HG03442 (cell line): ENCODE measurements around the gene NRG3.
"Not testable (repeated sequence)": the region's sequence is repeated elsewhere in the genome, so short reads cannot be mapped to it uniquely, and the experiment has no call there.

Experiments used
- ATAC-seq: cut with Tn5 transposase; IDR thresholded peaks from one replicate; pipeline ENCODE4 v1.9.1; 2021; ENCODE audit warnings: mild to moderate bottlenecking, moderate library complexity; ENCODE audit not compliant: unreplicated experiment

The NRG3 gene

DNA sequence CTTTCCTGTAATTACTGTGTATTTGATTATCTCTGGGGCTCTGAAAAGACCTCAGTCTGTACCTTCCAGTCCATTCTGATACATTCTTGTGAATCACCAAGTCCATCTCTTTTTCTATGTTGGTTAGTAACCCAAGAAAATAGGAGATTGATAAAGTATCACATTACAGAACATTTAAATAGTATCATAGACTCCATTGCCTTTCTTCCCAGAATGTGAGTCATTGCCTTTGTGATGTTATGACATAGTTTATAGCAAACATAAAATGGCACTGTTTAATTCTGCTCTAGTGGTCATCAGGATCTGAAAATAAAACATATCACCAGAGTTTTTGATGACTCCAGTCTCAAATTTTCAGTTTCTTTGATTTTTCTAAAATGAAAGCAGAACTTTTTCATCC lies 78.4 kb downstream of the NRG3 start:
- ATAC-seq = no peak

DNA sequence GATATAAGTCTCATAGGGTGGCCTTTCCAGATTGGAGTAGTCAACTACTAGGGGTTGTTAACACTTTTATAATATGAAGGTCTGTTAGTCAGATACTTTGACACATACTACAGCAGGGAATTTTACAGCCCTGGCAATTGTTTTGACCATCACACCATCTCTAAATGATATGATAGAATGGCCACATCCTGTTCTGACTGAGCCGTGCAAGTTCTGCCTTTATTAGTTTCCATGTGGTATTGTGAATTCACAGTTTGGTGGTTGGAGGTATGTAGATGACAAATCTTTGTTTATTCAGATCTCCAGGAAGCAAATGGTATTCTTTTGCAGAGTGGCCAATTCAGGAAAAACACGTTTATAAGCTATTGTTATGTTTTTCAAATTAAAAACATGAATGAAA lies 83.0 kb downstream of the NRG3 start:
- no peak for ATAC-seq

DNA sequence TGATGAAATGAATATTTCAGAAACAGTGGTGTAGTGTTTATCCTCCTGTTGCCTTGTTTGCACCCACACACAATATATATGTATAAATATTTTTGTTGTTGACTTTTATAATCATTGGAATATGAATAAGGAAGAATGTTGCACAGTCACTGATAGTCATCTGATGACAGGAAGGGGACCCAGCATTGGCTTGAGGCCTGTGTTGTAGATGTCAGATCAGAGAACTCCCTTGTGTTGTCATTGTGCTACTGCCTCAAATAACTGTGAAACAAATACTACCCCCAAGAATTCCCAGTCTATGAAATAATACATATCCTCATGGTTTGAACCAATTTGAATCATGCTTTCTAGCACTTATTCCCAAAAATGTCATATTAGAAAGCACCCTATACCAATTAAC lies 84.0 kb downstream of the NRG3 start:
- ATAC-seq = no peak

DNA sequence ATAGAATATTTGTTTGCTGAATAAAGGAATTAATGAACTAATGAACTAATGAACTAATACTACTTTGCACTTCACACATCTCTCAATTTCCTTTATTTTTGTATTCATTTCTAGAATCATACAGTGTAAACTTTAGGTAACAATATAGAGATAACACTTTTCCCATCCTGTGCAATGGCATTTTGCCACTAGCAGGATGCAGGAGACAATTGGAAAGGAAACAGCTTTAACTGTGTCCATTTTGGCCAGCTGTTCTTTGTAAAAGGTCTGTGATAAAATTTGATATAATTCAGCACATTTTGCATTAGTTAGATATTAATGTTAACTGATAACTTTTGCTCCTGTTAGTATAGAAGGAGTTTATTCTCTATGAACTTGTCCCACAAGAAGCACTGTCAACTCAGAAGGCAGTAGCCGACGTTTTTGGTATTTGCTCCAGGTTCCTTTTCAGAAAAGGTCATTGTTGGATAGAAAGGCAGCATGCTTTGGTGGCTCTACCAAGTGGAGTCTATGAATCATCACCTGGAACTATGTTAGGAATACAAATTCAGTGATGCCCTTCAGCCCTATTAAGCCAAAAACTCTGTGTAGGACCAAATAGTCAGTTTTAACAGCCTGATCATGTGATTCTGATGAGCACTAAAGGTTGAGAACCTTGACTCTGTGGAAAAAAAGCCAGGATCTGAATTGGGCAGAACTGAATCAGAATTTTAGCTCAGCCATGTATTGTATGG lies 86.6 kb downstream of the NRG3 start:
- no peak for ATAC-seq

DNA sequence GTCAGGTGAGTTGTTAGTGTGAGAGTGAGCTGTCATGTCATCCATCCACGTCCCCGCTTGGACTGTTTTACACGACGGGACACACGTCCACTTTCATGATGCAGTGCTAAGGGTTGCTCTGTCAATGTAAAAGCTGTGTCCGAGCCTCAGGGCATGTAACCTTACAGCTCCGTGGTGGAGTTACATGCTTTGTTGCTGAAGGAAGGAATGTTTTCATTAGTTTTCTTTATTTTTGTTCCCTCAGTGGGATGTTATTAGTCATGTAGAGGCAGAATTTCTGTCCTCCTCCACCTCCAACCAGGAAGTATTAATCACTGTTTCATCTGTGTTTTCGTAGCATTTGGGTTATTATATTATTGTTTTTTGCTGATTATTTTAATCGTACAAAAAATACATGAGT lies 88.6 kb downstream of the NRG3 start:
- ATAC-seq = no peak

DNA sequence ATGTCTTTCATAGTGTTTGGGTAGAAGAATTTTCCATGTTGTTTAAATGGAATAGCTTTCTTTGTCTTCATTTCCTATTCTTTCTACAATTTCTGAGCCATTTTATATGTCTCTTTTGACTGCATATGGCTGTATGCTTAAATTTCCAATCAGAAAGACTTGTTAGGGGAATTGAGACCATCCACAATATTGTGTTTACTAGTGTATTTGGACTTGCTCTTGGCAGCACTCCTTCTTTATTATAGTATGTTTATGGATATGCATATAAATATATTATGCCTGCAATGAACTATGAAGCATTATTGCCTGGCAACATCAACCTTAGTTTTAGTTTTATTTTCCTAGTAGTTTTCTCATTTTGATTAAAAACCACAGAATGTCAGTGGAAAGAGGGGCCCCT lies 92.7 kb downstream of the NRG3 start:
- ATAC-seq = no peak

DNA sequence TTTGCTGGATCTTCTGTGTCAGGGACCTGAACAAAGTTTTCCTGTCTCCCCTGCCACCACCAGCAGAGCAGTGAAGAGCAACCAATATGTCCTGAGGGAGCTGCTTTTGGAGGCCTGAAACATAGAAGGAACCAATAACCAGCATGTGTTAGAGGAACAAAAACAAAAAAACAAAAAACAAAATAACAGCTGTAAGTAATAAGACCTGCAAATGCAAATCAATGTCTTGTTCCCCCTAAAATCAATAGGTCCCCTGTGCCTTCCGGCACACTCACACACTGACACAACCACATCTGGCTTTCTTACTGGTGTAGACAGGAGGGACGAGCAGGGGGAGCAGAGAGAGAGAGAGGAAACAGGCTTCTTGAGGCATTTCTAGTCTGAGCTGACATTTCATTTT lies 94.1 kb downstream of the NRG3 start:
- ATAC-seq = no peak

DNA sequence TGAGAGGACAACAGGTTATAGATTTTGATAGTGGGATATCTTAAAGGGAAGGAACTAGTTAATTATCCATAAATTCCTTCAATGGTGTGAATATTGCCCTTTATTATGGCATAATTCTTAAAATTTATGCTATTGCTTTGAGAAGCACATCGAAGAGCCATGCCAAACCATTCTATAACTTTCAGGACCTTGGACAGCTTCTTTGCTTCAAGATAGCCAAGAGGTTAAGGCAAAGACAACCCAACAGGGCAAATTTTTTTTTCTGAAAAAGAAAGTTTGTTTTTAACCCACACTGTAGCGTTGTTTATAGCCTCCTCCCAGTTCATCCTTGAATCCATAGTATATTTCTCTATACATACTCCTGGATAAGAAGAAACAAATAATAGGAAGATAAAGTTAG lies 103.2 kb downstream of the NRG3 start:
- ATAC-seq = no peak

DNA sequence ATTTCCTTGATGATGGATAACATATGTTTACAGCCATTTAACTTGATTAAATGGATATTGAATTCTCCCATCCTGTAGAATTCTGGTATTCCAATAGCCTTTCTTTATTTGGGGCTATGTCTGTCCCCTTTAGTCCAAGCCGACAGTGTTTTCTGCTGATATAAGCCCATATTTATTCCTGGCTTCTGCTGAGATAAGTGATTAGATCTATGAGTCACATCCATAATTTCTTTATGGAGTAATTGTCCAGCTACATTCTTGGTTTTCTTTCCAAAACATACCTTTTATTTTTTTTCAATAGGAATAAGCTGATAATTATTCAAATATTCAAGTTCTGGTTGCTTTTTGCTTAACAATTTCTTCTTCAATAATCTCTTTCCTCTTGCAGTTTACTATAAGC lies 106.7 kb downstream of the NRG3 start:
- no peak for ATAC-seq

DNA sequence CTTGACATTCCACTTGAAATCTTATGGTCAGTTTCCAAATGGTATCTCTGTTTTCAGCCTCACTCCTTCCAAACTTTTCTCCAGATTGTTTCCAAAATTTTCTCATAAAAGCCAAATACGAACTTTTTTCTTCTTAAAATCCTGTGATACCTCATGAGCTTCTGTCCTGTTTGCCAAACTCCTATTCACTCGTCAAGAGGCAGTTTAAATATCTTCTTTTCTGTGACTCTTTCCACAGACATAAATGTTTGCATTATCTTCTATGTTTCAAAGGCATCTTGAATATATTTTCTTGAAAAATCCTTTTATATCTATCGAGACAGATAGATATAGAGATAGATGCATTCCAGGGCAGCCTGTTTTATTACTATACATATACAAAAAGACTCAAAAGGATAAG lies 109.4 kb downstream of the NRG3 start:
- ATAC-seq = no peak

DNA sequence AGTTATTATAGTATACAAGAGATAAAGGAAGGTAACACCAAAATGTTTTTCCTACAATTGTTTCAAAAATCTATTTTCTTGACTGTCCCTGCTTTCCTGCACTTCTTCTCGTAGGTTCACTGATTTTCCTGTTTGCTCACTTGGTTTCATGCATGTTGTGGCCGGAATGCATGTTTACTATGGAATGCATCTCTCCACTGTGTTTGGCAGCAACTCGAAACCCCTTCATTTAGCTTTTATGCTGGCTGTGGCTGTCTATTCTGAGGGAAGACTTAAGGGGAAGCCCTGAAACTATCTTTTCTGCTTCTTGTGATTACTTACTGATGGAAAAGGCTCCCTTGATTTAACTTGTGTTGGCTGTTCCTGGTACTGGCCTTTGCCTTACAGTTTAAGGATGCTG lies 120.3 kb downstream of the NRG3 start:
- no peak for ATAC-seq

DNA sequence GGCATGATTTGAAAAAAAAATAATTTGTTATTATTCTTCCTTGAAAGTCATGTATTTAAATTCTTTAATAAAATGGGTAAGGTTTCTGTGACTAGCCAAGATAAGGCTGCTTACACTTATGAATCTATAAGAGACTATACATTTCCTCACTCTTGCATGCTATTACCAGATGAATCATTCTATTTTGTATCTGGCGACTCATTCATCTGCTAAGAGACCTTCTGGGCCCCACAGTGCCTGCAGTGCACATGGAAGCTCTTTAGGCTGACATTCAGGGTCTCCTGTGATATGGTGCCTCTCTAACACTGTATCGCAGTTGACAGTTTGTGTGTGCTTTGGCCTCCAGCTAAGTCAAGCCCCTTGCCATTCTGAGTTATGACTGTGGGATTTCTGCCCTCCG lies 121.9 kb downstream of the NRG3 start:
- ATAC-seq = no peak

DNA sequence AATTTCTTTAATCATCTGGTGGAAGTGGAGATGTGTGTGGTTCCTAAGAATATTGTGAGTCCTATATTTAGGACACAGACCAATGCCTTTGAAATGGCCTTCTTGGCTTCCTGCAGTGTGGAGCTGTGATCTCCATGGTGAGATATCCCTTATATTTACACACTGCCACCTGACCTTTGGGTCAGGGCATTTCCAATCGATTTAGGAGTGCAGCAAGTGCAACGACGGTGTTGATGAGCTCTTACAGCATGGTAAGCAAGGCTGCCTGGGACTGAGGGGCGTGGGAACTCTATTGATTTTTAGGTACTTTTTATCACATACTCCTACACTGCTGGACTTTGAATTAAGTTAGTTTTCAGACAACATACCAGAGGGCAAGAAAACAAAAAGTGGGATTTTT lies 146.0 kb downstream of the NRG3 start:
- no peak for ATAC-seq

DNA sequence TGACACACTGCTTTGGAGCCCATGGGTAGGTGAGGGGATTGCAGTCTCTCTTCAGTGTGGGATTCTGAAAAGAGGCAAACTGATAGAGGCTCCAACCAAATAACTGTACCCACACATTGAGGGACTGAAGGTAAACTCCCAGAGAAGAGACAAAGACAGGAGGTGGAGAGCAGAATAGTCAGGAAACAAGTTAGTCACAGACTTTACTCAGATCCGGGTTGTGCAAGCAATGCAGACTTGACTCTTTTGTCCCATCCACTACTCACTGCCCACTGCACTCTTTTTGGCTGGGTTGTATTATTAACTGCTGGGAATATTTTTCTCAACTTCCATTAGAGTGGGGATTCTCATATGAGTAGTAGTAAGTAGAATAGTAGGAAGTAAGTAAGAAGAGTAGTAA lies 152.7 kb downstream of the NRG3 start:
- ATAC-seq = no peak

DNA sequence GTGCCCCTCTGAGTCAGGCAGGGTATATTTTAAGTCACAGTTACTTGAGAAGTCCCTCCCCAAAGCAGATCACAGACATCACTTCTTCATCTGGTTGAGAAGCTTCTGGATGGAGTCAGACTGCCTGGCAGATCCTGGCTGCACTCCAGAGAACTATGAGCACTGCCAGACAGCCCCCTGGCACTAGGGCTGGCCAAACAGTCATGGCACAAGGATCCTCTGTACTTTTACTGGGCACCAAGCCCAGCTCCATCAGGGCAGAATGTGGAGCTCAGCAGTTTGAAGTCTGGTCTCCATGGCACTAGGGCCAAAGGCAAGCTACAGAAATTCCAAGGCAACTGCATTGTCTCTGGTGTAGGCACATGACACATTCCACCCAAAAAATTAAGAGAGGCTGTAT lies 162.1 kb downstream of the NRG3 start:
- ATAC-seq = no peak

DNA sequence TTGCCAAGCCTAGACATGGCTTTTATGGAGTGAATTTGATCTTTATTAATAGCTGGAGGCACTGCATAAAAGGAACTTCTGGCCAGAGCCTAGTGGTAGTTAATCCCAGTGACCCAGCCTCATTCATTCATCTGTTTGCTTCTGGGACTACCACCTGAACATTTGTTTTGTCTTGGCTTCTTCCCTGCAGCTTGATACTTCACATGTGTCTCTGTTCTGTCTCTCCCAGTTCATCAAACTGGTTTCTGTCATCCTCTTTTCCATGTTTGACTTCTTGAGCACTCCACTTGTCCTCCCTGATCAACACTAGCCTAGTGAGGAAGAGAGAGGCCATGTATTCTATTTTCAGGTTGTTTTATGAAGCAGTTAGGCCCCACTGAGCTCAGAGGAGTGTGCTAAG lies 163.6 kb downstream of the NRG3 start:
- no peak for ATAC-seq

DNA sequence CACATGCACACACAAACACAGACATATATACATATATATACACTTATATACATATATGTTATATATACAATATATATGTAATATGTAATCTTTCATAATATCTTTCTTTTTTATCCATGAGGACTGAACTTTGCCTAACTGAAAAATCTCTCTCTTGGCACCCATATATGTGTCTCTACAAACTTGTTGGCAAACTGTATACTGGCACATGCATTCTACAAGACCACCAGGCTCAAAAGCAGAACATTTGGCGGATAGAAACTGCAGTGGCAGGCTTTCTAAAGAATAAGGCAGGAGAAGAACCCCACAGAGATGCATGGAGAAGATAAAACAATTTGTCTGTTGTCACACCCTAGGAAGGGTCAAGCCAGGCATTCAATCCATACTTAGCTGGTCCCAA lies 165.3 kb downstream of the NRG3 start:
- ATAC-seq = no peak

DNA sequence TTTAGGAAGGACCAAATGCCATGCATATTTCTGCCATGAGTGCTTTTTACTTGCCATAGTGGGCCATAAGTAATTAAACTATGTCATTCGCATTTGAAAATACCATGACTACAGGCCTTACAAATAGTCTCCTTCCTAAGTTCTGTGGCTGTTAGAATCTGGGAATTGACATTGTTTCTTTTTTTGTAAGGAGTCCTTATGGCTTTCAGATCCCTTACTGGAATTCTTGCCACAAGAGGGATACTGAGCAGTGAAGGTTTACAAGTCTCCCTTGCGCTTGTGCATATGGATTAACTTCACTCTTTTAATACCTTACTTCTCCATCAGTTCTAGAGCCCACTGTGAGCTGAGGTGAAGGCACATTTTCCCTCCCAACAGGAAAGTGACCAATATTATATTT lies 166.0 kb downstream of the NRG3 start:
- ATAC-seq = no peak

DNA sequence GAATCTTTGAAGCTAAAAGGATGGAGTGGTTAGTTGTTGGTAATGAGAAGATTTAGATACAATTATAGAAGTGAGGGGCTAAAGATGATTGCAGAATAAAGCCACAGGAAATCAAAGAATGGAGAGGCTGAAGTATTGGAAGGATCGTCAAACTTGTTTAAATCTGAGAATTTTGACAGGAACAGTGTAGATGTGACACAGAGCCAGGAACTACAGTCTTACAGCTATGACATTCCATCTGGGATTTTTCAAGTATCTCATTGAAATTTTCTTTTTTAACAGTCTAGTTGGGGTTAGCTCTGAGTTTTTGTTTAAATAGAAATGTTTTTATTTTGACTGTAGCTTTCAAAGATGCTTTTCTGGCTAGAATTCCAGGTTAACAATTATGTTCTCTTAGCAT lies 181.4 kb downstream of the NRG3 start:
- ATAC-seq = no peak

DNA sequence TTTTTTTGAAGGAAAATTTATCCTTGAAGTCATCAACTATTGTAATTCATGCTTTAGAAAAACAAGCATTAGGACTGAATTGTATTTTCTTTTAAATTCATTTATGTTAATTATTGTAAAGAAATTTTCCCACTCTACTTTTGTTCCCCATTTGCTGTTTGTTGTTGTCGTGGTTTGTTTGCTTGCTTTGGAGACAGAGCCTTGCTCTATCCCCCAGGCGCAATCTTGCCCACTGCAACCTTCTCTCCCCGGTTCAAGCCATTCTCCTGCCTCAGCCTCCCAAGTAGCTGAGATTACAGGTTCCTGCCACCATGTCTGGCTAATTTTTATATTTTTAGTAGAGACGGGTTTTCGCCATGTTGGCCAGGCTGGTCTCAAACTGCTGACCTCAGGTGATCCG lies 192.2 kb downstream of the NRG3 start:
- ATAC-seq = not testable (repeated sequence)

DNA sequence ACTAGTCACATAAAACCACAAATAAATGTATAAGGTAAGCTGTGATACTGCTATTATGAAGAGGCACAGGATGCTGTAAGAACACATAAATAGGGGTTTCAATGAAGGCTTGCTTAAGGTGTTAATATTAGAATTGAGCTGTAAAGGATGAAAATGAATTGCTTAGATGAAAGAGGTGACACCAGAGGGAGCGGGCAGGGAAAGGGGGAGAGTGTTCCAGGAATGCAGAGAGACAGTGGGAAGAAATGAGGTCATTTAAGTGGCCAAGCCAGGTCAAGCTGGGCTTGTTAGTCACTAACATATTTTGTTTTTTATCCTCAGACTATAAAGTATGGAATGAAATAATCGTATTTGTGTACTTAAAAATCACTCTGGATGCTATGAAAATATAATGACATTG lies 193.5 kb downstream of the NRG3 start:
- no peak for ATAC-seq

DNA sequence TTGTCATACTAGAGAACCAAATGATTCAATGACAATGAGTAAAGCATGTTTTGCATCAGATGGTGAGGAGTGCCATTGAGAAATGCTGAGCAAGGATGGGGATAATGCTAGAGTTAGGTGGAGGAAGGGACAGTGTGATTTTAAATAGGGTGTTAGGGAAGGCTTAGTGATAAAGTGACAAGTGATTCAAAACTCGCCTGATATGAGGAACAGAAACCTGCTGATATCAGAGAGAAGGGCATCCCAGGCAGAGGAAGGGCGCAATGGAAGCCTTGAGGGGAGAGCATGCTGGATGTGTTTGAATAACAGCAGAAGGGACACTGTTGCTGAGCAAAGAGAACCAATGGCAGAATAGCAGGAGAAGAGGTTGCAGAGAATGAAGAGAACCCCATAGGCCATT lies 196.2 kb downstream of the NRG3 start:
- no peak for ATAC-seq

DNA sequence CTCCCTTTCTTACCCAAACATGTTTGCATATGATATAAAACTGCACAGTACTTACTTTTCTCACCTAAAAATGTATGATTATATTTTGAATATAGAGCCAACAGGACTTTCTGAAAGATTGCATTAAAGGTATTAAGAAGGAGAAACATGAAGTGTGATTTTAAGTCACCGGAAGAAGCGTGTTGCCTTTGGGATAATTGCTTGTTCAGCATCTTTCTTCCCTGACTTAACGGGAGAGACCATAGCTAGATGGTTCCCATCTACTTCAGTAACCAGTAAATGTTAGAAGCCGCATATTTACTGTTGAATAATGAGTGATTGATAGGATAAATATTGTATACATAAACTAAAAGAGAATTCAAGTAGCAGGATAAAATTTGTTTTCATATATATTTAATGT lies 197.1 kb downstream of the NRG3 start:
- ATAC-seq = no peak

DNA sequence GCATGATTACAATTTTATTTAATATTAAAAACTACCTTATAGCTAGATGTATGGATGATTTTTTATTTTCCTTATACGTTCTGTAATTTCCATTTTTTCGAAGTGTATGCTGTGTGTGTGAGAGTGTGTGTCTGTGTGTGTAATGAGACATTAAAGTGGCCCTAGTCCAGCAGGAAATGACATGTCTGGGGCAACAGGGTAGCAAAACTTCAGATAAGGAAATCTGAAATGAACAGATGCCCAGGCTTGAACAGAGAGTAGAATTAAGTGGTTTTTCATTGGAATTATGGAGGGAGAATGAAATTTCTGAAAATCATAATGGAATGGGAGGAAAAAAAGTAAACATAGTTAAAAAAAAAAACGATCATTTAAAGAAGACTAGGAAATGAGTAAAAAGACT lies 200.6 kb downstream of the NRG3 start:
- no peak for ATAC-seq
